ENCODE data around the gene SMIM41.

- TF ChIP-seq CTCF (IDR thresholded peaks at IDR 0.05) (peak; percentile 92), POLR2AphosphoS5 (IDR thresholded peaks at IDR 0.05; ENCODE audit: low read depth, low read length) (peak; percentile 77), SIN3A (IDR thresholded peaks at IDR 0.05; ENCODE audit: borderline replicate concordance, insufficient read depth, low read depth, low read length) (peak; percentile 88), TCF7L2 (IDR thresholded peaks at IDR 0.05; ENCODE audit: low read depth, low read length) (peak; percentile 75), REST (IDR thresholded peaks at IDR 0.05; ENCODE audit: insufficient read depth in 1 of 2, low read depth in 2 of 2, low read length in 1 of 2) (peak in 1 of 2 experiments; percentile 57; a peak in 1 of 4 replicates)
Measured at GRCh38 chr12:52069327-52070184, 9.9 kb upstream of the SMIM41 start, which contains the start of gene ATG101.

All from Panc1 (cell line).